Skin of body (tissue), 2 donors: ENCODE data around the gene S100A14. TPM values are rescaled to one million over a fixed set of nuclear protein-coding genes. Genes with fewer than 3 reads are reported as not detected.
A peak's percentile ranks its signal among the peaks of the same experiment; 100 is the strongest.
"Not testable (repeated sequence)": the region's sequence is repeated elsewhere in the genome, so short reads cannot be mapped to it uniquely, and the experiment has no call there.

ENCODE experiments used
- DNase-seq: peaks from one replicate; lab custom pipeline; 2025; lab: John Stamatoyannopoulos, UW
- total RNA-seq: library from RNA; depleted of rRNA; stranded (reverse); fragments of >200 nt; gene quantifications from one replicate; pipeline ENCODE4 v1.2.3, GENCODE V29; 2014

Gene S100A14
- total RNA-seq, 1 donor from 2014 or later, result 141 TPM

DNA sequence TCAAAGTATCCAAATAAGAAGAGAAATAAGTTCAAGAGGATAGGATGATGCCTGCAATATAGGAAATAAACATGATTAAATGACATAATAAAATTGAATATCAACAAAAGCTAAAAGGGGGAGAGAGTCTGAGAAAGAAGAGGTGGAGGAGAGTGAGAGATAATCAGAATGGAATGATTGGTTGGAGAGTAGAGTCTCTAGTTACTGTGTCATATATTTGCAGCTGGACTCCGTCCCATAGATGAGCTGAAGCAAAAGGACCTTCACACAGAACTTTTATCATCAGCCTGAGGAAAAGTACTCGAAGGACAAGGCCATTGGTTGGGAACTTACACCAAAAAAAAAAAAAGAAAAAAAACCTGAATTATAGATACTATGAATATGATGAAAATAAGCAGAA, 27.6 kb downstream of the S100A14 start:
- DNase-seq, result no peak

DNA sequence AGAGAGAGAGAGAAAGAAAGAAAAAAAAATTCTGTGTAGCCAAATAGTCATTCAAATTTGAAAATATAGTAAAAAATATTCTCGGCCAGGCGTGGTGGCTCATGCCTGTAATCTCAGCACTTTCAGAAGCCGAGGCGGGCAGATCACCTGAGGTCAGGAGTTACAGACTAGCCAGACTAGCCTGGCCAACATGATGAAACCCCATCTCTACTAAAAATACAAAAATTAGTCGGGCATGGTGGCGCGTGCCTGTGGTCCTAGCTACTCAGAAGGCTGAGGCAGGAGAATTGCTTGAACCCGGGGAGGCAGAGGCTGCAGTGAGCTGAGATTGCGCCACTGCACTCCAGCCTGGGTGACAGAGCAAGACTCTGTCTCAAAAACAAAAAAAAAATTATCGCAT, 28.1 kb downstream of the S100A14 start:
- DNase-seq, result not testable (repeated sequence)

DNA sequence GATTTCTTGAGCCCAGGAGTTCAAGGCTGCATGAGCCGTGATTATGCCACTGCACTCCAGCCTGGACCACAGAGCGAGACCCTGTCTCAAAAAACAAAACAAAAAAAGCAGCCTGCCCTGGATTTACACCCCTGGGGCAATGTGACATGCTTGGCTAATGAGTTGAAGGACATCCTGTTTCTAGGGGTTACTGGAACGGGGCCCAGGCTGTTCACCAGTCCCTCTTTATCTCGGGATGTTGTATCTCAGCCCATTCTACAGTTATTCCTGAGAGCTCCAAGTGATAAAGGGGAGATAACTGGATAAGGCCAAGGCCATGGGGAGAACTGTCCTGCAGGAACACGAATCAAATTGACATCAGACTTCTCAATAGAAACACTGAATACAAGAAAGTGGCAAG, 28.8 kb downstream of the S100A14 start:
- no peak for DNase-seq

DNA sequence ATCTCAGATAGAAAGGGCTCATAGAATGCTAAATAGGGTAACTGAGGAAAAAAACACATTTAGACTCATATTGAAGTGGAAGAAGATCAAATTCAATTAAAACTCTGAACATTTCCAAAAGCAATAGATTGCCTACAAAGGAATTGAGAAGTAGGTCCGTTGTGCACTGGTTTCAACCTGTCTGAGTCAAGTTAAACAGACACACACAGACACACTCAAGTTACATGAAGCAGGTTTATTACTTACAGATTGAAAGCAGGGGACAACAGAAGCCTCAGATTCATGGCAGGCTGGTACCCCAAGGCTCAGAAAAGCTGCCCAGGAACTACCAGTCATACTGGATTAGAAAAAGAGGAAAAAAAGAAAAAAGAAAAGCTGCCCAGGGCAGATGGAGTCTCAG, 29.8 kb downstream of the S100A14 start:
- DNase-seq, result no peak

DNA sequence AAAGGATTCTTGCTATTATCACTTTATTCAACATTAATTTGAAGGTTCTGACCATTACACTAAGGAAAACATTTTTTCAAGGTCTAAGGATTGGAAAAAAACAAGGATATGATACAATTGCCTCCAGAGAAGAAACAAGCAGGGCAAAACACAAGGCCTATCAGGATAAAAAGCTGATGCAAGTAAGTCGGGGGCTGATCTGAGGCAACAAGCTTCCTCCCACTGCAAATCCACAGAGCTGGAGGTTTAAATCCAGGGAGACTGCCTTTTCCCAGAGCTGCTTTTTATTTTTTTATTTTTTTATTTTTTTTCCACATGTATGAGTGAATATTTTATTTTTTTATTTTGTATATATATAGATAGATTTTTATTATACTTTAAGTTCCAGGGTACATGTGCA, 31.1 kb downstream of the S100A14 start:
- DNase-seq, result no peak

DNA sequence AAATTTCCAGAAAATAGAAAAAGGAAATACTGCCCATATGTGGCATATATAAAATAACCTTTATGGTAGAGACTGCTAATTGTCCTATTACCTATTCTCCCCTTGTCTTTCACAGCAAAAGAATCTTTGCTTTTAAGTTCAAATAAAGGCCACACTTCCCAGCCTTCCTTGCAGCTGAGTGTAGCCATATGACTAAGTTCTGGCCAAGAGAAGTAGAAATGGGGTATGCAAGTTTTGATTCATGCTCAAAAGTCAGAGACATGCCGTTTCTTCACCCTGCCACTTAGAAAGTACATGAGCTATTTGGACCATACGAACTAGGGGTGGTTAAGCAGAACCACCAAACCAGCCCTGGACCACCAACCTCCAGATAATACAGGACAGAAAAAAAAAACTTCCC, 32.1 kb downstream of the S100A14 start:
- DNase-seq, result no peak

DNA sequence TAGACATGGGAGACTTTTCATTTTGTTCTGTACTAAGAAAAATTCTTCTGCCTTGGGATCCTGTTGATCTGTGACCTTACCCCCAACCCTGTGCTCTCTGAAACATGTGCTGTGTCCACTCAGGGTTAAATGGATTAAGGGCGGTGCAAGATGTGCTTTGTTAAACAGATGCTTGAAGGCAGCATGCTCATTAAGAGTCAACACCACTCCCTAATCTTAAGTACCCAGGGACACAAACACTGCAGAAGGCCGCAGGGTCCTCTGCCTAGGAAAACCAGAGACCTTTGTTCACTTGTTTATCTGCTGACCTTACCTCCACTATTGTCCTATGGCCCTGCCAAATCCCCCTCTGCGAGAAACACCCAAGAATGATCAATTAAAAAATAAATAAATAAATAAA, 32.6 kb downstream of the S100A14 start:
- not testable (repeated sequence) for DNase-seq

DNA sequence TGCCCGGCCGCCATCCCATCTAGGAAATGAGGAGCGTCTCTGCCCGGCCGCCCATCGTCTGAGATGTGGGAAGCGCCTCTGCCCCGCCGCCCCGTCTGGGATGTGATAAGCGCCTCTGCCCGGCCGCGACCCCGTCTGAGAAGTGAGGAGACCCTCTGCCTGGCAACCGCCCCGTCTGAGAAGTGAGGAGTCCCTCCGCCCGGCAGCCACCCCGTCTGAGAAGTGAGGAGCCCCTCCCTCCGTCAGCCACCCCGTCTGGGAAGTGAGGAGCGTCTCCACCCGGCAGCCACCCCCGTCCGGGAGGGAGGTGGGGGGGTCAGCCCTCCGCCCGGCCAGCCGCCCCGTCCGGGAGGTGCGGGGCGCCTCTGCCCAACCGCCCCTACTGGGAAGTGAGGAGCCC, 33.3 kb downstream of the S100A14 start:
- DNase-seq, result not testable (repeated sequence)

DNA sequence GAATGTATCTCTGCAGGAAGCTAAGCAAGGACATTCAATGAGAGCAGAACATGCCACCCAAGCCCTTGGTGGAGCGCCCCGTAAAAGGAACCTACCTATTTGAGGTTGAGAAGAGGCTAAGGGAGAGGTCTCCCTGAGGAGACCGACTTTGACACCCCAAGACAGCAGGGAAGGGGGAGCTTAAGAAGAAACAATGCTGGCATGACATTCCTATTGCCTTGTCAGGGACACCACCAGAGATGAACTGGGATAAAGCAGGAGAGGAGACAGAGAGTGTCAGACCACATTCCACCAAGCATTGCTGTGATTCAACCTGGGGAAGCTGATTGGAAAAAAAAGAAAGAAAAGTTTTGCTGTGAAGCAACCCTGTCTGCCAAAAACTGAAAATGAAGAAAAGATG, 37.2 kb downstream of the S100A14 start:
- no peak for DNase-seq

DNA sequence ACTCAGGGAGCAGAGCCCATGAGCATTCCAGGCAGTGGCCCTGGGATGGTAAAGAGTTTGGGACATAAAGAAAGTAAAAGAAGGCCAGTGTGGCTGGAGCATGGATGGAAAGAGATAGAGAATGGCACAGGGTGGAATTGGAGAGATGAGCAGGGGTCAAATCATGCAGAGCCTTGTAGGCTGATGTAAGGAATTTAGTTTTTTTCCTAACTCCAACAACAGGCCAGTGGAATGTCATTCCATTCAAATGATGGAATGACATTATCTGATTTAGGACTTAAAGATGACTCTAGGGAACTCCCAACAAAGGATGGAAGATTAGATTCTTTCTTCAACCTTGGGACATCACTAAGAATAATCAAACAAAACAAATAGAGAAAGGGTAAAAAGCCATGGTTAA, 37.6 kb downstream of the S100A14 start:
- DNase-seq, result no peak

DNA sequence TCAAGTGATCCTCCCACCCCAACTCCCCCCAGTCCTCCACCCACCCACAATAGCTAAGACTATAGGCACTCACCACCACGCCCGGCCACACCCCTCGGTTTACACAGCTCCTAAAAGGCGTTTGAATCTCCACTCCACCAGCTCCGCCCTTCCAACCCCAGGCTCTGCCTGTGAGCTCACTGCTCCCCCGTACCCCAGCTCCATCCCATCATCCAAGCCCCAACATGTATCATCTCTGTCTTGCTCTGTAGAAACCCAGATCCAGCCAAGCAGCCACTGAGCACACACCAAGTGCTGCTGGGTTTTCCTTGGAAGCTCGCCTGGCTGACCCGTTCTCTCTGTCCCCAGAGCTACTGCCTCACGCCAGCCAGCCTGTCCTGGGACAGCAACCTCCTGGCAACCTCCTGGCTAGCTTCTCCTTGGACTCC, 38.5 kb downstream of the S100A14 start:
- DNase-seq, result no peak

DNA sequence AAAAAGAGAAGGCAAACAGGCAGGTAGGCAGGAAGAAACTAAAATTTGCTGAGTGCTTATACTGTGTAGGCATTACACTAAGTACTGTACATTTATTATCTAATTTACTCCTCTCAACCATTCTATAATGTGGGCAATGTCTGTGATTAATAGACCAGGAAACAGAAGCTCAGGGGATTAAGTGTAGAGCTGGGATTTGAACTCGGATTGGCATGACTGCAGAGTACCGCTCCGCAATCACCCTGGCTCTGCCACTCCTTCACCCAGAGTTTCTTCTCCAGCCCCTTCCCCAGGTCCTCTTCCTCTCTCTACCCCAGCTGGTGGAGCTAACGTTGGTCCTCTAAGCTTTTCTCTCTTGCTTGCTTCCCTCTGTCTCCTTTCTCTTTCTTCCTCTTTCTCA, 39.0 kb downstream of the S100A14 start:
- DNase-seq, result no peak

DNA sequence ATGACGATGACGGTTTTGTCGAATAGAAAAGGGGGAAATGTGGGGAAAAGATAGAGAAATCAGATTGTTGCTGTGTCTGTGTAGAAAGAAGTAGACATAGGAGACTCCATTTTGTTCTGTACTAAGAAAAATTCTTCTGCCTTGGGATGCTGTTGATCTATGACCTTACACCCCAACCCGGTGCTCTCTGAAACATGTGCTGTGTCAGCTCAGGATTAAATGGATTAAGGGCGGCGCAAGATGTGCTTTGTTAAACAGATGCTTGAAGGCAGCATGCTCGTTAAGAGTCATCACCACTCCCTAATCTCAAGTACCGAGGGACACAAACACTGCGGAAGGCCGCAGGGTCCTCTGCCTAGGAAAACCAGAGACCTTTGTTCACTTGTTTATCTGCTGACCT, 40.6 kb downstream of the S100A14 start:
- DNase-seq, result not testable (repeated sequence)

DNA sequence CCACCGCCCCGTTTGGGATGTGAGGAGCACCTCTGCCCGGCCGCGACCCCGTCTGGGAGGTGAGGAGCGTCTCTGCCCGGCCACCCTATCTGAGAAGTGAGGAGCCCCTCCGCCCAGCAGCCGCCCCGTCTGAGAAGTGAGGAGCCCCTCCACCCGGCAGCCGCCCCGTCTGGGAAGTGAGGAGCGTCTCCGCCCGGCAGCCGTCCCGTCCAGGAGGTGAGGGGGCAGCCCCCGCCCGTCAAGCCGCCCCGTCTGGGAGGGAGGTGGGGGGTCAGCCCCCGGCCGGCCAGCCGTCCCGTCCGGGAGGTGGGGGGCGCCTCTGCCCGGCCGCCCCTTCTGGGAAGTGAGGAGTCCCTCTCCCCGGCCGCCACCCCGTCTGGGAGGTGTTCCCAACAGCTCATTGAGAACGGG, 41.0 kb downstream of the S100A14 start:
- DNase-seq, result not testable (repeated sequence)

DNA sequence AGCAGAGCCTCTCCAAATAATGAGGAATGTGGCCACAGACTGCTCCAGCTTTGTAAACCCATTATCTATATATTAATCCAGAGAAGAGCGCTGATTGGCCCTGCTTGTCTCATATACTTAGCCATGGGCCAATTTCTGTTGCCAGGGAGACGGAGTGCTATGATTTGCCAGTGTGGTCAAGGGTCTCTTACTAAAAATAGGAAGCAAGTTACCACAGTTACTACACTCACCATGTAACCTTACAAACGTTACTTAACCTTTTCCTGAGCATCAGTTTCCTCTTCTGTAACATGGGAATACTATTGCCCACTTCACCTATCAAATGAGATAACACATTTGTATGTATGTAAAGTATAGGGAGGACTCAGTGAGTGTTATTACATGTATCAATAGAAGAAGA, 42.8 kb downstream of the S100A14 start:
- DNase-seq, result no peak

DNA sequence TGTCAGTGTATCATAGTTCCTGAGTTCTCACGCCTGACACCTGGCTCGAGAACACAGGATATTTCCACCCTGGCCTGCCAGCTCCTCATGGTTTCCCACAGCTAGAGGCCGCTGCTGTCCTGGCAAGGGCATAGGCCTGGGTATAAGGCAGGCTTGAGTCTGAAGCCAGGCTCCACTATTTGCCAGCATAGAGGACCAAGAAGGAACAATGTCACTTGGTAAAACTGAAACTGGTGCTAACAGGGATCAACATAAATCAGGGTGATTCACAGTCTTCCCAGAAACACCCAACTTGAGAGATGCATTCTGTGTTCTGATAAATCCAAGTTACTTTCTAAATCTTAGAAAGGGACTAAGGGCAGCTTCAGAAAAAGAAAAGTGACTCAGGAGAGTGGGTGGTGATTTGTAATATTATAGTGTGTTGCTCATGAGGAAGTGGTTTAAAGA, 43.5 kb downstream of the S100A14 start:
- peak; percentile 42 for DNase-seq

DNA sequence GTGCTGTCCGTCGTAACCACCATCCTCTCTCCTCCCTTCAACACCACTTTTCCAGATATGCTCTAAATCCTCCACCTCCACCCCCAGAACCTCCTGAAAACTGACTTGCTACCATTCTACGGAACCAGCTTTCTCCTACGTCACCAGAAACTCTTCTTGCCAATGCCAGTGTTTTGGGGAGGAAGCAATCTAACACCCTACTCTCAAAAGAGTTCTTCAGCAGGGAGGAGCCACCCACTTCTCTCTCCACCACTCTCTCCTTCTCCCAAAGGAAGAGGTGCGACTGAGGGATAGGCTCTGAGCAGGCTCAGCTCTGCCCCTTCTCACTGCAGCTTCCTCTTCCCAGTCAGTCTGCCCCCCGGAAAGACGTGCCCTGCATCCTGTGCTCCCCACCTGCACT, 44.4 kb downstream of the S100A14 start:
- no peak for DNase-seq

DNA sequence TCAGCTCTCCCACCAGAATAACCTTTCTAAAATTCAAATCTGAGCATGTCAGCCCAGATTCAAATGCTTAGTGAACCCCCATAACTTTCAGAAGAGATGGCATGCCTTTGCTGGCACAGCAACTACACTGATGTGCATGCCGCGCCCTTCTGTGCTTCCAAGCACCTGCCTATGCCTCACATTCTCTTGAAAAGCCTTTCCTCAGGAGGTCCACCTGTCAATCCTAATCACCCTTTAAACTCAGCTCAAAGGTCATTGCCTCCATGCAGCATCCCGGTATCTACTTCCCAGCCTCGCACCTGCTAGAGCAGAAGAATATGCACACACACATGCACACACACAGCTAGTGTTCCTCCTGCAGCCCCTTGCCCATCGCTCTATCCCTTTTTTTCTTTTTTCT, 45.3 kb downstream of the S100A14 start:
- DNase-seq, result no peak

DNA sequence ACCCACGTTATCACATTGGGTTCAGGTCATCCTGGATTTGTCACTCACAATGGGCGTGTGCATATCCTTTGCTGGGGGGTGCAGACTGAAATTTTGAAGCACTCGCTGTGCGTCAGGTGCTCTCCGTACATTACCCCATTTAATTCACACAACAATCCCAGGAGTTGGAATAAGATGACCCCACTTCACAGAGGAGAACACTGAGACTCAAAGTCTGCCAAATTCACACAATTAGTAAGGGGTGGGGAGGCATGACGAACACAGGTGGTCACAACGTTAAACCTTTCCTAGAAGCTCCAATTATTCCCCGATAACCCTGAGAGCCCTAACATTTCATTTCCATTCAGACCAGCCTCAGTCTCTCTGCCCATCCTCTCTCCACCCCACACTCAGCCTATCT, 46.7 kb downstream of the S100A14 start:
- DNase-seq, result no peak

DNA sequence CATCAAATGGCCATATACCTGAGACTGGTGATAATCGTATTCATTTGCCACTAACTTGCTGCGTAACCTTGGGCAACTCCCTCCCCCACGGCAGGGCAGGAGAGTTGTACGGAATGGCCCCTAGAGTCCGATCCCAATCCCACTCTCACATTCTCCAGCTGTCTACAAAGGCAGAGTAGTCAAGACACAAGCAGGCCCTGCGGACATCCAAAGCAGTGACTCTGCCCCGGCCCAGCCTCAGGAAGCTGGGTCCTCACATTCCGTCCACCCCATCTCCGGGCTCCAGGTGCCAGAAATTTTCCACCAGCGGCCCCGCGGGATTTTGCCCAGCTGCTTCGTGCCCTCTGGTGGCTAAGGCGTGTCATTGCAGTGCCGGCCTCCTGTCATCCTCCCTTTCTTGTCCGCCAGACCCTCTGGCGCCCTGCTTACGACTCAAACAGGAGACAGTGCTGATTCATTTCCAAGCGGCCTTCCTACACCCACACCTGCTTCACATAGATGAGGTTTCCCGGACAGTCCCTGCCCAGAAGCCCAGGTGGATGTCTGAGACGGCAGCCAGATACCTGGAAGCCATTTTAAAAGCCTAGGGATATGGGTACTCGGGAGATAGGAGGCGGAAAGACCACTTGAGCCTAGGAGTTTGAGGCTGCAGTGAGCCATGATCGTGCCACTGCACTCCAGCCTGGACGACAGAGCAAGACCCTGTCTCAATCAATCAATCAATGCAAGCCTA, 47.6 kb downstream of the S100A14 start:
- DNase-seq, result peak; percentile 78

DNA sequence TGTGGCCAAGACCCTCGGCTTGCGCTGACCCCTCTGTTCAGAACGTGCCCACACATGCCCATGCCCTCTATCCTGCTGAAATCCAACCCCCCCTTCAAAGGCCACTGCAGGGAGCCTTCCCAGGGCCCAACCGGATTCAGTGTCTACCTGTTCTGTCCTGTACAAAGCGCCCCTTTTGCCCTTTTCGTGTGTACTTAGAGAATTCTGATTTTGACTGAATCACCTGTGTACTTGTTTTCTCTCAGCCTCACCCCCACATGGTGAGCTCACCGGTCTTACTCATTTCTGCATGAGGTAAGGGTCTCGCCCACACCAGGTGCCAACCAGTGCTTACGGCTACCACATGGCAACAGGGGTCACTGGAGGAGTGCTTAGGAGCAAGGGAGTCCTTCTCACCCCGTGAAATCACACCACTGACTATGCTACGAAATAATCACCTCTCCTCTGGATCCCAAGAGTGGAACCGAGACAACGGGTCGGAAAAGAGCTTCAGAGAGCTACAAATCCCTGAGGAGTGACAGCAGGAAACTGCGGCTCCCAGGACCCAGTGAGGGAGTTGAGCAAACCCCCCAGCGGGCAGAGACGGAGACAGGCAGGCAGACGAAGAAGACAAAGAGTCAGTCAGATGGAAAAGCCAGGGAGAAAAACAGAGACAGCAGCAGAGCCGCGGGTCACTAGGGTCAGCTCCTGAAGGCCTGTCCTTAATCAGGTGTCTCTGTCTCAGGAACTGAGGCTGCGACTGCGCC, 48.3 kb downstream of the S100A14 start:
- DNase-seq, result no peak

DNA sequence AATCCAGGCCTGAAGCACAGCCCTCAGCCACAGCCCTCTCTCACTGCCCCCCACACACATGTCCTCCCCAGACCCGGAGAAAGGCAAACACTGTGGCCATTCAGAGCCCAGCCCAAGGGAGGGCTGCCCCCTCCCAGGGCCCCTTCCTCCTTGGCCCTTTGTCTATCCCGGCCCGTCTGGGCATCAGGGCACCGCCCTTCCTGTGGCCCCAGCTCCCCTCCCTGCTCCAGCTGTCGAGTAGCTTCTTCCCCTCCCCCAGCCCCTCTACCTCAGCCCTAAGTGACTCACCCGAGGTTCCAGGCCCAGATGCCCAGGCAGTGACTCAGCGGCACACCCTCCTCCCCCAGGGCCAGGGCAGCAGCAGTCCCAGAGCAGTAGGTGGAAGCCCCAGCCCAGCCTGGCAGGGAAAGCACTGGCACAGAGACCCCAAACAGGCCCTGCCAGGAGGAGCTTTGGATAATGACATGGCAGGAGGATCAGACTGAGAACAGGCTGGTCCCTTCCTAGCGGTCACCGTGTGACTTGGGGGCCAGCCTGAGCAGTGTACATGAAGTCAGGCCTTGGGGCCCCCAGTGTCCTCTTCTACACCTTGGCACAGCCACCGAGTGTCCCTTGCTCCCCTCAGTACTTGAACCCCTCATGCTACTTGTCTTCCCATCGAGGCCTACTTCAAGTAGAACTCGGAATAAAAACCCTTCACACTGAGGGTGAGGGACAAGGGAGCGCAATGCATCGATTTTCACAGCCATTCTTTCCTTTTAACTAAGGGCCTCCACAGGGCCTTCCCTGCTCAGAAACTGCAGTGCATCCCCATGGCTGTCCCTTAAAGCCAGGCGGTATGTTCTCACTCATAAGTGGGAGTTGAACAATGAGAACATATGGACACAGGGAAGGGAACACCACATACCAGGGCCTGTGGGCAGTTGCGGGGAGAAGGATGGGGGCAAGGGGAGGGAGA, 49.4 kb downstream of the S100A14 start:
- DNase-seq, result peak; percentile 64
